GM12891 (cell line): ENCODE results near the gene SSU72.
"Not testable (repeated sequence)": the region's sequence is repeated elsewhere in the genome, so short reads cannot be mapped to it uniquely, and the experiment has no call there.

ENCODE experiments used
- DNase-seq: peaks from one replicate; pipeline ENCODE4 v3.0.0; 2011; ENCODE audit warnings: low spot score; ENCODE audit not compliant: insufficient read length
- FAIRE-seq: peaks from 2 replicates; lab custom pipeline; 2011; peaks lifted over from hg19 to GRCh38; lab: Jason Lieb, UNC
- PAX5 ChIP-seq: IDR thresholded peaks from 2 replicates; pipeline ENCODE4 v1.6.1; 2011; ENCODE audit warnings: low read length, moderate library complexity, mild to moderate bottlenecking; ENCODE audit not compliant: insufficient read depth, severe bottlenecking
- POLR2A ChIP-seq: IDR thresholded peaks from 2 replicates; pipeline ENCODE4 v1.6.1; 2011; ENCODE audit warnings: low read depth, low read length, control low read depth
- POLR2AphosphoS5 ChIP-seq: IDR thresholded peaks from 2 replicates; pipeline ENCODE4 v1.6.1; 2011; ENCODE audit warnings: low read depth, low read length, control low read depth
- POU2F2 ChIP-seq: IDR thresholded peaks from 2 replicates; pipeline ENCODE4 v1.6.1; 2011; ENCODE audit warnings: low read depth, mild to moderate bottlenecking, control low read depth, low read length, moderate library complexity
- SPI1 ChIP-seq: IDR thresholded peaks from 2 replicates; pipeline ENCODE4 v1.6.1; 2011; ENCODE audit warnings: low read depth, low read length, control low read depth
- TAF1 ChIP-seq: IDR thresholded peaks from 2 replicates; pipeline ENCODE4 v1.6.1; 2011; ENCODE audit warnings: low read depth, low read length, control low read depth

SSU72 gene

DNA sequence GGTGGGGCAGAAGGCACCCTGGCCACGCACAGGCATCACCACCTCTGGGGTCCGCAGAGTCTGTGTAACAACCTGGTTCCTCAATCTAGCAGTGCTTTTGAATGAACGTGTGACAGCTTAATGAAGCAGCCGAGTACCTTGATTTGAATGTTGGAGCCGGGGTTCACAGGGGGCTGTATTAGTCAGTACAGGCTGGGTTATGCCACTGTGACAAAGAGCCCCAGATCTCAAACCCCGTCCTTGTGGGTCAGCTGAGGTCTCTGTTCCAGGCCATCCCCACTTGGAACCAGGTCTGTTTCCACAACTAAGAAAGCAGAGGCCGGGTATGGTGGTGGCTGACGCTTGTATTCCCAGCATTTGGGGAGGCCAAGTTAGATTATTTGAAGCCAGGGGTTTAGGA, 44.7 kb downstream of the SSU72 start:
- DNase-seq (no peak), FAIRE-seq (peak; percentile 20)
- TF ChIP-seq POLR2AphosphoS5 = no peak
- no peak for TF ChIP-seq PAX5
- TF ChIP-seq POU2F2 = no peak
- no peak for TF ChIP-seq SPI1
- no peak for TF ChIP-seq POLR2A
- no peak for TF ChIP-seq TAF1

DNA sequence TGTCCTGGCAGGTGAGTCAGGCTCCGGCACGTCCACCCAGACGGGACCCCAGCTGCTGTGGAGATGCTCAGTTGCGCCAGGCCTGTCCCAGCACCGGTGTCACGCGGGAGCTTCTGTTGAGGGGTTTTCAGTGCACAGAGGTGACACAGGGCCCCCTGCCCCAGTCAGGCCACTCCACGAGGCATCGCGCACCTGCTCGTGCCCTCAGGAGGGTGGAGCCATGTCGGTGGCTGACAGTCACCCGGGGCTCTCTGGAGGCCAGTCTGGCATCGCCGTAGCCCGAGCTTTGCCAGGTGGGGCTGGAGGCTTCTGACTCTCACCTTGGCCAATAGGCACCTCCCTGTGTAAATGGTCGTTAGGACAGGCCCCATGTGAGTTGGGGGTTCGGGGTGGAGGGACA, 45.3 kb downstream of the SSU72 start:
- TF ChIP-seq TAF1 = no peak
- DNase-seq = no peak
- FAIRE-seq = no peak

DNA sequence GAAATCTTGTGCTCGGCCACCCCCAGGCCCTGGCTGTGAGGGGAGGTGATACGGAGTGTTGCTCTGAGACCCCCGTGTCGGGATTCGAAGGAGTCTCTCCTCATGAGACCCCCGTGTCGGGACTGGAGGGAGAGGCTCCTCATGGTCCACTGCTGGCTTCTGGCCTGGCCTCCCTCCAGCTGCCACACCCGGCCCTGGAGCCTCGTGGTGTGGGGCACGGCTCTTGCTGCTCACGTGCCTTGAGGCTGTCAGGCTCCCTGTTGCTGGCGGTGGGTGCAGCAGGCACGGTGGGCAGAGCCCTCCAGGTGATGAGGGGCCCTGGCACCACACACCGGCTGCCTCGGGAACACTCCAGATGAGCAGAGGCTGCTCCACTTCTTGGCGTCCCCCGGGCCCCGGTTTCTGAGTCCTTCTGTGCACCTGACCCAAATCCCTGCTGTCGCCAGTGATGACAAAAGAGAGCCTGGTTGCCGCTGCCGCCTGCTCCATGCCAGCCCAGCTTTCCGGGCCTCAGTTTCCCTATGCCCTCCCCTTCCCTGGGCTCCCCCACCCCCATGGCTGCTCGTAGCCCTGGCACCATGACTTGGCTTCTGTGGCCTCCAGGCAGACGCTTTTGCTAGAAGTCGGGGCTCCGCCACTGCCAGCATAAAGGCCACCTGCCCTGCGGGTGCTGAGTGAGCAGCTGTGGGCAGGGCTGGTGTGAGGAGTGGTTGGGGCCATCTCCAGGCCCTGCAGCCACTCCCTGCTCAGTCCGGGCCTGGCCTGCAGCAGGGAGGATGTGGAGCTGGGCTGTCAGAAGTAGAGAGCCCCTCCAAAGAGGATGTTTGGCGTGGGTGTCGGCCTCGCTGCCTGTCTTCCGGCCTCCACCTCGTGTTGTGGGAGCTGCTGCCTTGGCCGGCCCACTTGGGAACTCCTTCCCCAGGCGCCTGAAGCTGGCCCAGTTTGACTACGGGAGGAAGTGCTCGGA, 46.1 kb downstream of the SSU72 start:
- no peak for FAIRE-seq
- TF ChIP-seq POLR2AphosphoS5 (no peak), PAX5 (no peak), TAF1 (no peak), SPI1 (no peak), POU2F2 (no peak), POLR2A (no peak)
- DNase-seq = peak; percentile 16

DNA sequence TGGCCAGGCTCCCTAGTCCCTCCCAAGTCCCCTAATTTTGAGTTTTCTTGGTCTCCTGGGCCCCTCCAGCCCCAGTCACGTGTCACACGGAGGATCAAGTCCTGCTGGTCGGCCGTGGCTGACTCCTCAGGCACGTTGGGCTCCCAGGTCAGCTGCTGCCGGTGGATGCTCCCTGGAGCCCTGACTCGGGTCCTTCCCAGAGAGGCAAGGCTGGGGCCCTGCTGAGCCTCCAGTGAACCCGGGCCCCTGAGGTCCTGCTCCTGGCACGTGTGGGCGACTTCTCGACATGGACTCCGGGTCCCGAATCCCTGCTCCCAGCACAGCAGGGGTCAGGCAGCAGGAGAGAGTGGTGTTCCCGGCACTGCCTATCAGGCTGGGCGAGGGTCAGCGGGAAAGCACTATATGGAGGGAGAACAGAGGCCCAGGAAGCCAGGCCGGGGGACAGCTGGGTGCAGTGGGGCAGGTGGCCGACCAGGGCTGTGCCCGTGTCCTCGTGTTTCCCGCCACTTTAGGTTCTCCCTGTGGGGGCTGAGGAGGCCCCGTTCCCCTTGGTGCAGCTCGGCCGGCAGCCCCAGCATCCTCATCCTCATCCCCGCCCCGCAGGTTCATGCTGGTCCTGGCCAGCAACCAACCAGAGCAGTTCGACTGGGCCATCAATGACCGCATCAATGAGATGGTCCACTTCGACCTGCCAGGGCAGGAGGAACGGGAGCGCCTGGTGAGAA, 47.4 kb downstream of the SSU72 start:
- TF ChIP-seq TAF1 (no peak), POU2F2 (no peak), SPI1 (no peak), POLR2A (no peak), POLR2AphosphoS5 (no peak), PAX5 (no peak)
- DNase-seq = peak; percentile 19
- FAIRE-seq = no peak

DNA sequence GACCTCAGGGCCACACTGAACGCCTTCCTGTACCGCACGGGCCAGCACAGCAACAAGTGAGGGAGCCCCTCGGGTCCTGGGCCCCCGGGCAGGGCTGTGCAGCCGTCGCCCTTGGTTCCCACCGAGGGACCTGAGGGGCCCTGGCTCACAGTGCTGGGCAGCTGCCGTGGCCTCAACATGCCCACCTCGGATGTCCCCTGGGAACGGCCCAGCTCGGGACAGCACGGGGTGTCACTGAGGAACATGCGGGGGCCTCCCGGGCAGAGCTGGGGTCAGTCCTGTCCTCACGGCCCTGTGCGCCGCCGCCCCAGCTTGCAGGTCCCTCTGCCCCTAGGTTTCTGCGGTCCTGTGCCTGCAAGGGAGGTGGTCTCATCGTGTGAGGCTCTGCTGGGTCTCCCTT, 48.2 kb downstream of the SSU72 start:
- not testable (repeated sequence) for DNase-seq, FAIRE-seq

DNA sequence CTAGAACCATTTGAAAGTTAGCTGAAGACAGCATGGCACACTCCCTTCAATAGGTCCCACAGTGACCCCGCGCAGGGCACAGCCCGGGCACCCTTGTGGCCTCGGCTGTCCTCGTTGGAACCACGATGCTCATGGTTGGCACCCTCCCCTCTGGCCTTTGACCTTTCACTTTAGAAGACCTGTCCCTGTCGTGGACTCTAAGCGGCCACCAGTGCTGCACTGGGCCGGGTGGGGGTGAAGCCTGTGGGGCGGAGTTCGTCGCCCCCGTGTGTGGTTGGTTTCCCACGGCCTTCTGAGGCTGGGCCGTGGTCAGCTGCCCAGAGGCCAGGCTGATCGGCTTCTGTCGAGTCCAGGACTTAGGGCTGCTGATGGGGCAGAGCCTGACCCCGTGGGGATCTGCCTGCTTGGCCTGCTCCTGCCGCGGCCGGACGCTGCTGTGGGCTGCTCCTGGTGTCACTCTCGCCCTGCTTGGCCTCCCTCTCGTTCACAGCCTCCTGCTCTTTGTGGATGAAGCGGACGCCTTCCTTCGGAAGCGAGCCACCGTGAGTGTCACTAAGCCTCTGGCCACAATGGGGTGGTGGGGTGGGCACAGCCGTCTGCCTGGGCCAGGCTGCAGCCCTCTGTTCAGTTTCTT, 49.8 kb downstream of the SSU72 start:
- FAIRE-seq, DNase-seq: not testable (repeated sequence)

DNA sequence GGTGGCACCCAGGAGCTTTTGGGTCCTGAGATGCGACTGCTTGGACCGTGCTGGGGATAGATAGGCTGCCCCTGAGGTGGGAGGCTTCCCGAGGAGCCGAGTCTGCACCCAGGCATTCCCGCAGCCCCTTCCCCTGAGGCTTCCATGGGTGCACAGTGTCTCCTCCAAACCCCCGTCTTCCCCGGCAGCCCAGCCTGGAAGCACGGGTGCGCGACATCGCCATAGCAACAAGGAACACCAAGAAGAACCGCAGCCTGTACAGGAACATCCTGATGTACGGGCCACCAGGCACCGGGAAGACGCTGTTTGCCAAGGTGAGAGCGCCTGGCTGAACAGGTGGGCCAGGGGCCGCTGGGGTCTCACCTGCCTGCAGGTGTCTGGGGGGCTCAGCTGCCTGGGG, 51.0 kb downstream of the SSU72 start:
- not testable (repeated sequence) for FAIRE-seq, DNase-seq

DNA sequence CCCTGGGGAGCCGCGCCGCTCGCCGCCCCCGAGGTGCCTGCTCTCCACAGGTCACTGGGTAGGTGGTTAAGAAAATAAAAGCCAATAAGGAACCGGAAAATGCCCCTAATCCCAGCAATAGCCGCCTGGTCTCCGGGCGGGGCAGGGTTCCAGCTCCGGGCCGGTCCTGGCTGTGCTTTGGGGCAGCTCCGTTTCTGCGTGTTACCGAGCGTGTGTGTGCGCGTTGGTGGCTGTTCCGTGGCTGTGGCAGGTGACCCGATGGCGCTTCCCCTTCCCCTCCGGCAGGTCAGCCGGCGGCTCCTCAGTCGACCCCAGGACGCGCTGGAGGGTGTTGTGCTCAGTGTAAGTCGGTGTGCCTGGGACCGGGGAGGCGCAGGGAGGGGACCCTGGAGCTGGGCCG, 51.4 kb downstream of the SSU72 start:
- FAIRE-seq, DNase-seq: not testable (repeated sequence)

DNA sequence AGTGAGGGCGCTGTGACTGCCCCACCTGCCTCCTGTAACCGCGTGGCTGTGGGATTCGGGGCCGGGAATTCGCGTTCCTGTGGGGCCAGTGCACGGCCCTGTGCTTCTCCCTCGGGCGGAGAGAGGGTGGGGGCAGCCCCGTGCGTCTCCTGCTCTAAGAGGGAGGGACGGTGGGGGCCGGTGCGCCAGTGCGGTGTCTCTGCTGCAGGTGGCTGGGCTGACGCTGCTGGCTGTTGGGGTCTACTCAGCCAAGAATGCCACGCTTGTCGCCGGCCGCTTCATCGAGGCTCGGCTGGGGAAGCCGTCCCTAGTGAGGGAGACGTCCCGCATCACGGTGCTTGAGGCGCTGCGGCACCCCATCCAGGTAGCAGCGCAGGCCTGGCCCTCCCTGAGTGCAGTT, 52.1 kb downstream of the SSU72 start:
- DNase-seq, FAIRE-seq: not testable (repeated sequence)

DNA sequence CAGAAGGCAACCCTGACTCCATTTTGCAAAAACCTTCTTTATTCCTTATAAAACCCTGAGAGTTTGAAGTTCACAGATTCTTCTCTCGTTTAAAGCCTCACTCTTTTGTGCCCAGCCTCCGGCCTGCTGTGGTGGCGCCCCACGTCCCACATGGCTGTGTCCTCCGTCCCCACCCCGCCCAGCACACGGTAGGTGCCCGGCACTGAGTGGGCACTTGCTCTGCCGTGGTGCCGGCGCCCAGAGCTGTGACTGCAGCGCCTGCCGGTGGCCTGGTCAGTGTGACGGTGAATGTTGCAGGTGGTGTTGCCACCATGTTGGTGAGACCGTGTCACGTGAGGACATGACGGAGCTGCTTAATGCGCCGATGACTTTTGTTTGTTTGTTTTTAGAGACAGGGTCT, 53.3 kb downstream of the SSU72 start:
- FAIRE-seq (no peak), DNase-seq (no peak)
- TF ChIP-seq PAX5 (no peak), POLR2AphosphoS5 (no peak), POU2F2 (no peak), SPI1 (no peak)

DNA sequence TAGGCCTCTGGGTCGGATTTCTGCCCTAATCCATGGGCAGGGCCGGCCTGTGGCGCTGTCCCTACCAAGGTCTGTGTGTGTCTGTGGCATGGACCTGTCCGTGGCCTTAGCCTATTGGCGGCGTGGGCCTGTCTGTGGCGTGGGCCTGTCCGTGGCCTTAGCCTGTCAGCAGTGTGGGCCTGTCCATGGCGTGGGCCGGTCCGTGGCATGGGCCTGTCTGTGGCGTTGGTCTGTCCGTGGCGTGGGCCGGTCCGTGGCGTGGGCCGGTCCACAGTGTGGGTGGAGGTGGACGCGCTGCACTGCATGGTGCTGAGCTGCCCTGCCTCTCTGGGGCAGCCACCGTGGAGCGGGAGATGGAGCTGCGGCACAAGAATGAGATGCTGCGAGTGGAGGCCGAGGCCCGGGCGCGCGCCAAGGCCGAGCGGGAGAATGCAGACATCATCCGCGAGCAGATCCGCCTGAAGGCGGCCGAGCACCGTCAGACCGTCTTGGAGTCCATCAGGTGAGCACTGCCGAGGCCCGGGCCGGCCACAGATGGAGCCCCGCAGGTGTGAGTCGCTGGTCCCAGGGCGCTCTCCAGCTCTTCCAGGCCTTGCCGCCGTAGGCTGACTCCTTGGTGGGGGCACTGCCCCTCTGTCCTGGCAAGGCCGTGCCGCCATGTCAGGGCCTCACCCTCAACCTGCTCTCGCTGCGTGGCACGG, 54.7 kb downstream of the SSU72 start:
- DNase-seq, FAIRE-seq: not testable (repeated sequence)

DNA sequence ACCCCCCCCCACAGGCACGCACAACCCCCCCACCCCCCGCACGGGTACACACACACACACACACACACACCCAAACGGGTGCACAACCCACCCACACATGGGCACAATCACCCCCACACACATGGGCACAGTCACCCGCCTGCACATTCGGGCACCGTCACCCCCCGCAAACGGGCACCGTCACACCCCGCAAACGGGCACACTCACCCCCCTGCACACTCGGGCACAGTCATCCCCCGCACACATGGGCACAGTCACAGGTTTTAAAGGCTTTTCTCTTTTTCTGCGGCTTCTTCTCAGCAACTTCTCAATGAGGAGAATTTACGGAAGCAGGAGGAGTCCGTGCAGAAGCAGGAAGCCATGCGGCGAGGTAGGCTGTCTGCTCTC, 56.0 kb downstream of the SSU72 start:
- not testable (repeated sequence) for FAIRE-seq, DNase-seq
